H7 (cell line): Measurements from ENCODE around the gene LEFTY1. TPM values are rescaled to one million over a fixed set of nuclear protein-coding genes. Genes with fewer than 3 reads are reported as not detected.

Experiments
- DNase-seq: peaks from one replicate; pipeline ENCODE4 v3.0.0; 2012
- H3K27me3 ChIP-seq: 2 replicates; pipeline ENCODE4 v1.6.0; 2011; ENCODE audit warnings: mild to moderate bottlenecking, low read length; ENCODE audit not compliant: control insufficient read depth, insufficient read depth
- H3K36me3 ChIP-seq: replicated peaks from 2 replicates; pipeline ENCODE4 v1.5.1; 2011; ENCODE audit warnings: low read length; ENCODE audit not compliant: control insufficient read depth, insufficient read depth
- H3K4me3 ChIP-seq: 2 replicates; pipeline ENCODE4 v1.5.1; 2011; ENCODE audit warnings: low read depth, mild to moderate bottlenecking, control low read depth, low read length, moderate library complexity; ENCODE audit not compliant: insufficient read depth
- total RNA-seq: library from RNA; depleted of rRNA; stranded (reverse); fragments of >200 nt; shearing (Covaris generic); gene quantifications from 2 replicates; pipeline ENCODE4 v1.2.3, GENCODE V29; 2014

Gene LEFTY1
- total RNA-seq, 1 experiment from 2014 or later: 3,860 TPM

GRCh38 chr1:225860876-225861441 is 28.0 kb downstream of the LEFTY1 start:
- H3K27me3 ChIP-seq: no peaks in the 10 kb centered on the region
- no peak for DNase-seq
- no peak overlapping the region for H3K4me3 ChIP-seq
- H3K36me3 ChIP-seq: peaks cover 70% of the 10 kb centered on the region

DNA sequence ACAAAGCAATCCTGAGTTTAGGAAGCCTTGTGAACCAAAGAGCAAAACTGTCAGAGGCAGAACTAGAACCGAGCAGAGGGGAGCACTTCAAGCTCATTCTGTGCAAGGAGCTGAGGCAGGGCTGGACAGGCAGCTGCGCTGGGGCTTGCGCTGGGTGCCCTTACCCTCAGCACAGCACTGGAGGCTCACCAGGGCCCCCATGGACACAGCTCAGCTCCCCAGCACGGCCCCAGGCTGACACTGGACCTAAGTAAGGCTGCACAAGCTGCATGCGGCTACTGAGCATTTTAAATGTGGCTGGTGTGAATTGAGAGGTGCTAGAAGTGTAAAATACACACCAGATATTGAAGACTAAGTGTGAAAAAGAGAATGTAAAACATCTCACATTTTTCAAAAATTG is 28.8 kb downstream of the LEFTY1 start:
- H3K4me3 ChIP-seq: no peak overlapping the region
- H3K27me3 ChIP-seq: no peaks in the 10 kb centered on the region
- DNase-seq: no peak
- H3K36me3 ChIP-seq: peaks cover 69% of the 10 kb centered on the region

GRCh38 chr1:225859151-225859550 is 29.8 kb downstream of the LEFTY1 start:
- H3K27me3 ChIP-seq: no peaks in the 10 kb centered on the region
- no peak overlapping the region for H3K4me3 ChIP-seq
- no peak for DNase-seq
- H3K36me3 ChIP-seq: peaks cover 74% of the 10 kb centered on the region

- no peak for DNase-seq
- H3K36me3 ChIP-seq: peaks cover 80% of the 10 kb centered on the region
- H3K4me3 ChIP-seq: no peak overlapping the region
- H3K27me3 ChIP-seq: no peaks in the 10 kb centered on the region
Measured at GRCh38 chr1:225857256-225857655, 31.7 kb downstream of the LEFTY1 start.

GRCh38 chr1:225855503-225856300 is 33.2 kb downstream of the LEFTY1 start:
- H3K27me3 ChIP-seq: no peaks in the 10 kb centered on the region
- H3K36me3 ChIP-seq: peaks cover 73% of the 10 kb centered on the region
- no peak for DNase-seq

DNA sequence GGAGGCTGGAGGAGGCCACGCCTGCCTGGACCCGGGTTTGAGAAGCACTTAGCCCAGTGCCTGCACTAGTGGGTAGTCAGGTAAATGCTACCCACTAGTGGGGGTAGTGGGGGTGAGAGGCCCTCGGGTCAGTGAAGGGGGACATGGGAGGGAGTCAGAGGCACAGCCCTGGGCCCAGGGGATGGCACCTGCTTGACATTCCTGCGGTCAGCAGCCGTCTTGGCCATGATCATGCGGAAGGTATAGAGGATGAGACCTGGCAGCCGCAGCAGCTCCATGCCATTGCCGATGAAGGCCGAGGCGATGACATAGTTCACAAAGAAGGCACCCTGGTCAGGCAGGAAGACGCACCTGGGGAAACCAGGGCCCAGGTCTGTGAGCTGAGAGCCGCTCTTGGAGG is 35.5 kb downstream of the LEFTY1 start:
- no peak for DNase-seq
- Histone ChIP-seq H3K27me3 (no peaks in the 10 kb centered on the region), H3K4me3 (no peak overlapping the region), H3K36me3 (peaks cover 72% of the 10 kb centered on the region)

More at GRCh38 chr1:225855503-225856300, 33.2 kb downstream of the LEFTY1 start:
- no peak overlapping the region for H3K4me3 ChIP-seq

GRCh38 chr1:225852413-225853124 is 36.4 kb downstream of the LEFTY1 start:
- Histone ChIP-seq H3K4me3 (no peak overlapping the region), H3K27me3 (no peaks in the 10 kb centered on the region), H3K36me3 (peaks cover 75% of the 10 kb centered on the region)
- no peak for DNase-seq

GRCh38 chr1:225851805-225852204 is 37.1 kb downstream of the LEFTY1 start:
- Histone ChIP-seq H3K4me3 (no peak overlapping the region), H3K27me3 (no peaks in the 10 kb centered on the region), H3K36me3 (peaks cover 78% of the 10 kb centered on the region)
- DNase-seq: no peak

DNA sequence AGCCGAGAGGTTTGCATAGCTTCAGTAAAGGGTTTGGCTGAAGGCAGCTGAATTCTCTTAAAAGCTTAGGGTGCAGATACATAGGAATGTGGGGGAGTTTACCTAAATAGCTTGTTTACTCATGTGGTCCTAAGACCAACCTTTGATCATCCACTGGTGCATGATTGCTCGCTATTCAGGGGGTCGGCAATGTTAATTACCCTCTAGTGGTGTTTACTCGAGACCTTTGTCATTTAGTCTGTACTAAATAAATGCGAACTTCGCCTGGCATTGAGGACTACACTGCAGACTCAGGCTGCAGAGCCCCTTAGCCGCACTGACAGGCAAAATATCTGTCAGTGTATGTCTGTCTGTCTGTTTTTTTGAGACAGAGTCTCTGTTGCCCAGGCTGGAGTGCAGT is 38.6 kb downstream of the LEFTY1 start:
- H3K4me3 ChIP-seq: no peak overlapping the region
- H3K27me3 ChIP-seq: no peaks in the 10 kb centered on the region
- peaks cover 76% of the 10 kb centered on the region for H3K36me3 ChIP-seq
- DNase-seq: no peak

- no peaks in the 10 kb centered on the region for H3K27me3 ChIP-seq
- peaks cover 73% of the 10 kb centered on the region for H3K36me3 ChIP-seq
- no peak for DNase-seq
- H3K4me3 ChIP-seq: no peak overlapping the region
Measured at GRCh38 chr1:225849925-225850324, 39.0 kb downstream of the LEFTY1 start.

DNA sequence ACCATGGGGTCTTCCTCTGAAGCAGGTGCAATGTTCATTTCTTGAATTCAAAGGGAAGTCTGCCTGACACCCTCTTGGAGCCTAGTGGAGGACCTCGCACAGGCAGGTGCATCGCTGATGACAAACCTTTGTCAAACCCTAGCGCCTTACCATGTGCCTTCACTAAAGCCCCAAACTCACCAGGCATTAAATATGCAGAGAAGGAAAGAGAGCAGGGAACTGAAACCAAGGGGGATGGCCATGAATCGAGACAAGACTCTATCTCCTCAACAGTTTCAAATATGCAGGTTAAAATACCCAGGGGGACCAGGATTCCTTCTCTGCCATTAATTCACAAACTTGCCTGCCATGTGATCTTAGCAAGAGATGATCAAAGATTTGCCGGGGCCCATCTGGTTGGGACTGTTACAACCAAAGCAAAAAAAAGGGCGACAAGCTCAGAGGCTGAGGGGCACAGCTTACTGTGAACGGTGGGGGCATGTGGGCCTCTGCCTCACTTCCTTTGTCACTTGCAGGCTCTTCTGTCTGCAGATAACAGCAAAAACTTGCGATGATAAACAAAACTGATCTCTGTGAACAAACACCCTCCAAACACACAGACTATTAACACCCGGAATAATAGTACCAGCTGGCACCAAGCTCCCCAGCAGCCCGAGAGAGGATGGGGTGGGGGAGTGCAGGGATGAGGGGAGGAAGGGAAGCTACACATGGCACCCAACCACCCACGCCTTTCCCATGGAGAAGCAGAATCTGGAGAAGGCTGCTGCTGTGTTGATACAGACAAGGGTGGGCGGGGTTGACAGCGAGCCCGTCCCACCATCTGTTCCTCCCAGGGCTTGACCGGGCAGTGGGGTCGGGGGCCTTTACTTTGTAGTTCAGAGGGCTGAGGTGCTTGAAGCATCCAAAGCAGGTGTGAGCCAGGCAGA is 40.7 kb downstream of the LEFTY1 start:
- no peaks in the 10 kb centered on the region for H3K27me3 ChIP-seq
- no peak for DNase-seq

GRCh38 chr1:225847610-225848009 is 41.3 kb downstream of the LEFTY1 start:
- no peaks in the 10 kb centered on the region for H3K27me3 ChIP-seq
- no peak overlapping the region for H3K4me3 ChIP-seq
- no peak for DNase-seq
- peaks cover 57% of the 10 kb centered on the region for H3K36me3 ChIP-seq

More for the DNA sequence above, 40.7 kb downstream of the LEFTY1 start:
- Histone ChIP-seq H3K36me3 (peaks cover 63% of the 10 kb centered on the region), H3K4me3 (no peak overlapping the region)

DNA sequence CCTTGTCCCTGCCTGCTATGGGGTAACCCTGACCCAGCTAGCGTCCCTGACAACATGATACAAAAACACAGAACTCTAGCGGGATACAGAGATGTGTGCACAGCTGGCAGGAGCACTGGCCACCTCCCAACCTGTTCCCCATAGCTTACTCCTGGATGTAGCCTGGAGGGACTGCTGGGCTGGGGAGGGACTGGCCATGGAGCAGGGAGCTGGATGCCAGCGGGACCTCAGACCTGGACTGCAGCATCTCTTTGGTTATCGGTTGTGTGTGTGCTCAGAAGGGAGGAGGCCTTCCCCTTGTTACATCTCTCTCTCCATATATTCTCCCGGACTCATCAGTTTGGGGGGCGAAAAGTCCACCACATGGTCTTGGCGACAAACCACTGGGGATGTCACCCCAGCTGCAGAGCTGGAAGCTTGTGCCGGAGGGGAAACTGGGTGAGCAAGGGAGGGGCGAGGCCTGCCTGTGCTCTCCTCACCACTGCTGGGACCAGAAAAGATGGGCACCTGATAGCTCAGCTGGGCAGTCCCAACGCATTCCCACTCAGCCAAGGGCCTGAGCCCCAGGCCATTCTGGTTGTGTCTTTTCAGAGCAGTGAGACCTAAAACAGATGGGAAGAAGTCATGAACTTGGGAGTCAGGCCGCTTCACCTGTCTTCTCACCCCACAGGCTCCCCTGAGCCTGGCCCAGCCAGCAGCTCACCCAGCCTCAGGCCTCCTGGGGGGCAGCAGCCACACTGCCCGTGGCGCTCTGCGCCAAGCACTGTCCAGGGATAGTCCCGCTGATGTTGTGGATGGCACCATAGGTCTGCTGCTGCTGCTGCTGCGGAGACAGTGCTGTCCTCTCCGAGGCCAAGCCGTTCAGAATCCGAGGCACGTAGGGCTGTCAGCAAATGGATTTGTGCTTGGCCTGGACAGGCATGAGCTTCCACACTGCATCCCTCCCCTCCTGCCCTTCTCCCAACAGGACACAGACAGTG is 42.3 kb downstream of the LEFTY1 start:
- Histone ChIP-seq H3K4me3 (no peak overlapping the region), H3K36me3 (peaks cover 51% of the 10 kb centered on the region), H3K27me3 (no peaks in the 10 kb centered on the region)
- no peak for DNase-seq
